Stimulated activated CD4-positive, alpha-beta T cell treated with anti-CD3 and anti-CD28 coated beads, Interleukin-4, amount 100 ng/mL, for 4 hours (primary cell): ENCODE data around the gene KLHDC8A.

Experiments
- DNase-seq, 2 experiments: peaks; one replicate each; pipeline ENCODE4 v3.0.0-alpha.2; 2020

The KLHDC8A gene

DNA sequence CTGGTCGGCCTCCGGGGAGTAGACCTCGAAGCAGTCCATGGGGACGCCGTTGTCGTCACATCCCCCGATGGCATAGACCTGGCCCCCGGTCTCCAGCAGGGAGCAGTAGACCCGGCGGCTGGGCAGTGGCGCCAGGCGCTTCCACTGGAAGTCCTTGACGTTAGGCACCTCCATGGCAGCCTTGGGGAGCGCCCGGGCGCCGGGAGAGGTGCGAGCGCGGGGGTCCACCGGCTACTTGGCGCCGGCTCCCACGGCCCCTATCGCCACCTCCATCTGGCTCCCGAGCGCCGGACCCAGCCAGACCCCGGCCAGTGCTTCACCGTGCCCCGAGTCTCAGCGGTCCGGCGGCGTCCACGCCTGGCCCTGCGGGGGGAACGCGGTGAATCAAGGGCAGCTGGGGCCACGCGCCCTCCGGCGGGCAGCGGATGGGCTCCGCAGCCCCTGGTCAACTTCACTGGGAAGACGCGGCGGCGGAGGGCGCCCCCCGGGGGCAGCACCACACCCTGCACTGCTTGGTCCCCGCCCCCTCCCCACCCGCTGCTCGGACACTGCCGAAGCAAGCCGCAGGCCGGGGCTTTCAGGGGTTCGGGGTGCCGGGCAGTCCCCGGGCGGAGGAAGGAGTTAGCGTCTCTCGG, 13.2 kb downstream of the KLHDC8A start:
- DNase-seq, result no peak

DNA sequence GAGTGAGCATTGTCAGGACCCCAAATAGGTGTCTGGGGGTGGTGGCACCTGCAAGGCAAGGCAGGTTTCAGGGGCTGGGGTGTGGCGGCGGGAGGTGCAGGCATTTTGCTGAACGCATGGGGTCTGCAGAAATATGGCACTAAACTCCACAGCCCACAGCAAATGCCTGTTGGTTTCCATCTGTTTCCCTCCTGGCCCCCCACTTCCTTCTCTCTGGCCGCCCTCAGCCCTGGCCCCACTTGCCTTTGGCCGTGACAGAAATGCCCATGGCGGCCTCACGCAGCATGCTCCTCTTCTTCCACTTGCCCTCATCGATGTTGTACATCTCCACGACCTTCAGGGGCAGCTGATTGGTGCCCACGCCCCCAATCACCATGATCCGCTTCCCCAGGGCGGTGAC, 13.7 kb downstream of the KLHDC8A start:
- DNase-seq, result no peak

DNA sequence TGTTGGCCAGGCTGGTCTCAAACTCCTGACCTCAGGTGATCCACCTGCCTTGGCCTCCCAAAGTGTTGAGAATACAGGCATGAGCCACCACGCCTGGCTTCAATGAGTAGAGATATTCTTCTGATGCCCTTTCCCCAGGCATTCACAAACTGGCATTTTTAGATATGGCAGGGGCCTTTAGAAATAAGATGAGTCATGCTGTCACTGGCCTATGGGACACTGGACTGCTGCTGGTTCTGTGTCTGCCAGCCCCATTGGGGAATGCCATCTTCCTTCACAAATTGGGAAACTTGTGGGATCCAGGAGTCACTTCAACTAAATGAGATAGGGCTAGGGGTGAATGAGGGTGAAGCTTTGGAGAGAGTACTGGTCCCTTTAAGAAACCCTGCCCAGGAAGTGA, 16.0 kb downstream of the KLHDC8A start:
- no peak for DNase-seq

DNA sequence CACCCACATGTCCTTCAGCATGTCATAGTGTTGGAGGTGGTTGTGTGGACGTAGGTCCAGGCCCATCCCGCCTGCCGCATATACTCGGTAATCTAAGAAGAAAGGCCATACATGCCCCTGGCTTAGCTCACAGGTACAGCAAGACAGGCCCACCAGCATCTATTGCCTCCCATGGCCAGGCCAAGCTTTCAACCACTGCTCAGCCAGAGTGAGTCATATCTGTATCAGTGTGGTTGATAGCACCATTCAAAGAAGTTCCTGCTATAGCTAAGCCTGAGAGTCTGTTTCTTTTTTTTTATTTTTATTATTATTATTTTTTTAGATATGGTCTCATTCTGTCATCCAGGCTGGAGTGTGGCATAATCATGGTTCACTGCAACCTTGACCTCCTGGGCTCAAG, 17.0 kb downstream of the KLHDC8A start:
- no peak for DNase-seq

DNA sequence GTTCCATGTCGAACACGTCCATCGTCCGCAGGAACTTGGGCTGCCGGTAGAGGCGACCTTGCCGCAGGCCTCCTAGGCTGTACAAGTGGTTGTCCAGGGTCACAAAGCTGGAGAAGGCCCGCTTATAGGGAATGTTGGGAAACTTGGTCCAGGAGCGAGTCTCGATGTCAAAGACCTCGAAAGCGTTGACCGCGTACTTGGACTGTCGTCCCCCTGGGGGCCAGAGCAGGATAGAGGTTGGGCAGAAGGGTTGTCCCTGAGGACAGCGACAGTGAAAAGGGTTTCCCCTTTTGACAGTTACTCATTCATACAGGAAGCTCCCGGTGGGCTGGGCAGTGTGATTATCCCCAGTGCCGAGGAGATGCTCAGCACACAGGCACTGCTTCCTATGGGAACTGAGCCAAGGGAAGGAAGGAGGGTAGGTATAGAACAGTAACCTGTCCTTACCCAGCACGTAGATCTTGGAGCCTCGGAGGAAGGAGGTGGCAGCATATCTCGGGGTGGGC, 17.5 kb downstream of the KLHDC8A start:
- DNase-seq, result no peak

DNA sequence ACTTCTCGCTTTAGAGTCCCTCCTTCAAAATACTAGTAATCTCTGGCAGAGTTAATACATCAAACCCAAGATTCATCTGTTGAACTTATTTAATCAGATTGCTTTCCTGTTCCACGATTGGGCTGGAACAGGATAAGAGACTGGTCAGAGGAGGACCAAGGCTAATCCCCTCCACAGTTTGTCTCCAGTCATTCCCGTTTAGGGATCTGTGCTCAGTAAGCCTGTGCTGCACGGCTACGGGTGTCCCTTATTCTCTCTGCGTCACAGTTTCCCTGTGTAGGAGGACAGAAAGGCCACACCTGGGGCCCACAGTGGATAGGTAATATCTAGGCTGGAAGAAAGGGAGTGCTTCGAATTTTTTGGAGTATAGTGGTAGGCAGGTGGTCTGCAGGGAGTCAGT, 18.7 kb downstream of the KLHDC8A start:
- no peak for DNase-seq

DNA sequence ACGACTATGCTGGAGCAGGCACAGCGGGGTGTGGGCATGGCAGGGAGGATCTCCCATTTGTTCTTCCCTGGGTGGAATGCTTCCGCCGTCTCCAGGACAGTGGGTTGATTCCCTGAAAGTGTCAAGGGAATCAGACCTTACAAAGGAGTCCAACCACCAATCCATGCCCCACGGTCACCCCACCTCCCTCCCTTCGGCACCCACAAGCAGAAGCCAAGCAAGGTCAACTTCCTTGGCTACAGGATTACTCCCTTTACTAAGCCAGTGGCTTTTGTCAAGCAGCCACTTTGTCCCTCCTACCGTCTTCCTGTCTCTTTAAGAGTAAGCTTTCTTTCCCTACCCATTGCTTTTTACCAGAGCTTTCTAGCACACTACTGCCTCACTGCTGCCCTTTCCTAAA, 19.2 kb downstream of the KLHDC8A start:
- no peak for DNase-seq

DNA sequence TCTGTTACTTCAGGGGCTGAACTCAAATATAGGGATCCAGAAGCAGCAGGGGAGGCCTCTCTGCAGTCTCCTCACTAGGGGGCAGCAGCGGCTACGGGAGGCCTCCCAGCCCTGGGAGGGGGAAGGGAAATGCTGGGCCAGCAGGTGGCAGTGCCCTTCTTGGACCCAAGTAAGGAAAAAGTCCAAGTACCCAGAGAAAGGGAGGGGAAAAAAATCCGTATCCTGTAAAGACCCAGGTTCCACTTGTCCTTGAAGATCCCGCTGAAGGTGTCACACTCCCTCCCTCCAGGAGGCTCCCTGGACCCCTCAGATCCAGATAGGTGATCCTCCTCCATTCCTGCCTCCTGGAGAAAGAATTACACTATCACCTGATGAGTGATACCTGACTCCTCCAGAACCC, 21.0 kb downstream of the KLHDC8A start:
- DNase-seq, result peak; percentile 73 to 75

DNA sequence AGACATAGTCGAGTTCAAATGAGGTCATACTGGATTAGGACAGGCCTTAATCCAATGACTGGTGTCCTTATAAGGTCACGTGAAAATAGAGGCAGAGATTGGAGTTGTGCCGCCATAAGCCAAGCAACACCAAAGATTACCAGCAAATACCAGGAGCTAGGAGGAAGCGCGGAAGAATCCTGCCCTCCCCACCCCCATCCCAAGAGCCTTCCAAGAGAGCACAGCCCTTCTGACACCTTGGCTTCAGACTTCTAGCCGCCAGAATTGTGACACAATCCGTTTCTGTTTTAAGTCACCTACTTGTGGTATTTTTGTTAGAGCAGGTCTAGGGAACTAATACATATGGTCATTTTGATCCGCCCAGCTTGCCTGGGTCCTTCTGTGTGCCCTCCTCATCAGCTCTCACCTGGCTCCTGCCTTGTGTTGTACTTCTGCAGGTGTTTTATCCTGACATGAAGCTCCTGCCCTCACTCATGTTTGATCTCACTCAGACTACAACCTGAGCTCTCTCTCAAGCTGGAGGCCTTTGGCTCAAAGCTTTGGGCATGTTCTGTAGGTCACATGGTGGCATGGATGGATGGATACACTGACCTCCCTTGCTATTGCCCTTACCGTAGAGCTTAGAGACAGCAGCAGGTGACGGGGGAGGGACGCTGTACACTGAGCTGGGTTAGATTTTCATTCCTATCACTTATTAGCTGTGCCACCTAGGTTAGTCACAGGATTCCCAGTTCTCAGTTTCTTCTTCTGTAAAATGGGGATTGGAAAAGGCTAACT, 24.5 kb downstream of the KLHDC8A start:
- no peak for DNase-seq

DNA sequence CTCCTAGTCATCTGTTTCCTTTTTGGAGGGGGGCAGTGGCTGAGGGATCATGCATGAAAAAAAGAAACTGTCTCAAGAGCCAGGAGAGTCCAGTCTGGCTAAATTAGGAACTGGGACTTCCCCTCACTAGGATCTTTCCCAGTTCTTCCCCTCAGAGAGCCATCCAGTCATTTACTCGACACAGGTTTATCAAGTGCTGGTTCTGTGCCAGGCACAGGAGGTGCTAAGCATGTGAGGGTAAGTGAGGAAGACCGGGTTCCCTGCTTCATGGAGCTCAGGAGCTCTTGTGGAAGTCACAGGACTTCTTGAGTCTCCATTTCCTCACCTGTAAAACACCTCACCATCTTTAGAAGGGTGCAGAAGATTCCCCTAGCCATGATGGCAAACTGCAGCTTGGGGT, 26.6 kb downstream of the KLHDC8A start:
- DNase-seq, result no peak

DNA sequence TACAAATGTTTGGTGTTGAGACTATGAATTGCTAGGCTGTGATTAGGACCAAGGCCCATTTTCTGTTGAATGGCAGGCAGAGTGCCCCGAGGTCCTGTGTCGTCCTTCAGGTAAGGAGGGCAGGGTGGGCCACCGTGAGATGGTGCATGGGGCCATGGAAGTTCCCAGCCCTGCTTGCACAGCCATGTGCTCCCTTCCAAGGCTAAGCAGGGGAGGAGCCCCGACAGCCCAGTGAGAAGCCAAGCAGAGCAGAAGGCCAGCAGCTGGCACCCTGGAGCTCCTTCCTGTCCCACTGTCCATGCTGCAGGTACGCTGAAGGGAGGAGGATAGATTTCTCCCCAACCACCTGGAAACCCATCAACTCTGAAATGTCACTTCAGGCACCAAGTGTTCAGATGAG, 27.0 kb downstream of the KLHDC8A start:
- DNase-seq, result no peak

DNA sequence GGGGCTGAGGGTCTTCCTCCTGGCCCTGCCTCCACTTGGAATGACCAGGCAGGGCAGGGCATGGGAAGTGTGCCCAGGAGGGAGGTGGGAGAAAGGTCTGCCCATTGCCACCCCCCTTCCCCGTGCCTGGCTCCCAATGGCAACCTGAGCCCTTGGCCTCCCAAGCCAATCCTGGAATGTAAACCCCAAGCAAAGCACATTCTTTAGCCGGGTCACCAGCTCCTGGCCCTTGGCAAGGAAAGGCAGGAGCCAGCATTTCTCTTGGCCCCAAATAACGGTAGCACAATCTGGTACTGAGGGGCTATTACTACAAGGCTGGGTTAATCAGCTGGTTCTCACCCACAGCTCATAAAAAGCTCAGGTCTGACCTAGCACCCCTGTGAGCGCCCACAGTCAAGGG, 28.2 kb downstream of the KLHDC8A start:
- no peak for DNase-seq

DNA sequence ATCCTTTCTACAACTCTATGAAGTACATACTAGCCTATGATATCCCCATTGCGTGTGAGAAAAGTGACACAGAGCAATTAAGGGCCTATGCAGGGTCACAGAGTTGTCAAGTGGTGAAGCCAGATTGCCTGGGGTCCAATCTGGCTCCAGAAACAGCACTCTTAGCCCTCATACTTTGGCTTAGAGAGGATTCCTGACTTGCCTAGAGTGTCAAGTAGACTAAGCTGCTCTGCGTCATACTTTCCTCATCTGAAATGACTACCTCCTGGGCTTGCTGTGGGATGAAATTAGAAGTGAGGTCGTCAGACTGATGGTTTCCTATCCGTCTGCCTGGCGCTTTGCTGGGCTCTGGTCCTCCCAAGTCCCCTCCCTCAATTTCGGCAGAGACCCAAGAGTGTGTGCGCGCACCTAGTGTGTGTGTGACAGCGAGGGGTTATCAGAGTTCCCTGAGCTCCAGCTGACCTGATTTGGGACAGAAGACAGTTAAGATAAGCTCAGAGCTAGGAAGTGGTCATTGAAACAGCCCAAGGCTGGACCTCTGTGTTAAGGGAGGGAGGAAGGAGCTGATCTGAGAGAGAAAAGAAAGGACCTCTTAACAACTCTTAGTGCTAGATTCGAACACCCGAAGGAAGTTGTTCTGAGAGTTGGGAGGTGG, 29.8 kb downstream of the KLHDC8A start:
- DNase-seq, result no peak

DNA sequence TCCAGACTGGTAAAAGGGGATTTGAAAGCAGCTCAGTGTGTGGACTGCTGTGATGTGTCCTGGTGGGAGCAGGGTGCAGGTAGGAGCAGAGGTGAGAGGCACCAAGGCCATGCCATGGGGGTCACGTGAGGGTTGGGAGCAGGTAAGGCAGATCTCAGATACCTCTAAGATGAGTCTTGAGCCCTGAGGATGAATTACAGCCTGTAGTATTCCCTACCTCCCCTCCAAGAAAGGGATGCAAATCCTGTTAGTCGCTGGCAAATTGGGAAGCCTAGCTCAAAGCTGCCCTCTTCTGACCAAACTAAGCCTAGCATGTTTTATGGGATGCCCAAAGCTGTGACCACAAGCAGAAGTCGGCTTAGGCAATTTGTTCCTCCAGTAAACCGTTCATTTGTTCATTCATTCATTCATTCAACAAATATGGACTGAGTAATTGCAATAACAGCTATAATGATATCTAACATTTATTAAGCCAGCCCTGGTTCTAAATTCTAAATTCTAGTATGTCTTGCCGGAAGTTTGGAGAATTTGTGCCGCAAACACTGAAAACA, 31.3 kb downstream of the KLHDC8A start:
- peak; percentile 27 to 32 for DNase-seq

DNA sequence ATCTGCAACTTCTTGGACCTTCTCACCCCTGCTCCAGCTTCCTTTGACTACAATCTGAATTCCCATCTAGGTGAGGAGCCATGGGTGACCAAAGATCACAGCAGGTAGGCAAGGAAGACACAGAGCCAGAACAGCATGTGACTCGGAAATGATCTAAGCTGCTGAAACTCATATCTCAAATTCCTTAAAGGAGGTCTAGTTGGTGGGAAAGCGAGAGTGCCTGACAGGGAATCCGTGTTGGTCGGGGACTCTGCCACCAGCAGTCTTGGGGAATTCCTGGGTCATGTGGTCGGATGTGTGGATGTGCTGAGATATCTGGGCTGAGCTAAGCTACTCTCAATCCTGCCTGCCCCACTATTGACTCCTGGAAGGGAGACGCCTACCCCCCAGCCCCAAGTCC, 31.9 kb downstream of the KLHDC8A start:
- DNase-seq, result no peak

DNA sequence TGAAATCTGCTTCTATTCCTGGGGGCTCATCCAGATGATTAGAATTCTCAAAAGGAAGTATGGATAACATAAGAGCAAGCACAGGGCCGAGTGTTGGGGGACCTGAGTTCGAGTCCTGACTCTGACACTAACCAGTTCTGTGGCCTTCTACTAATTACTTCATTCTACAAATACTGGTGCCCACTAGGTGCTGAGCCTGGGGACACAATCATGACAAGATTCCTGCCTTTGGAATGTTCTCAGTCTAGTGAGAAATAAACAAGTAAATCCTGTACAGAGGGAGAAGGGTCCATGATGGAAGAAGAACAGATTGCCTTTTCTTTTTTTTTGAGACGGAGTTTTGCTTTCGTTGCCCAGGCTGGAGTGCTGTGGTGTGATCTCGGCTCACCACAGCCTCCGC, 32.9 kb downstream of the KLHDC8A start:
- no peak for DNase-seq

DNA sequence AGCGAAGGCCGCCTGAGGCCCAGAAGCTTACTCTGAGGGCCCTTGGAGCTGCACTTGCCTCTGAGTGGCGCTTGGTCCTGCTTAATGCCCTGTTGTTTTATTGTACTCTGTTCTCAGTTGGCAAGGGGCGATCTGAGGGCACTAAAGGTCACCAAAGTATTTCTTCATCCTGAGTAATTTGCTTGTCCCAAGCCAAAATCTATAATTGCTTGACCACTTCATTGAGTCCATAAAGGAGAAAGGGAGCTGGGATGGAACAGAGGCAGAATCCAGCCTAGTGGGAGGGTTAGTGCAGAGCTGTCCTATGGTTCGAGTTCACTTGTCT, 34.8 kb downstream of the KLHDC8A start:
- DNase-seq, result no peak

DNA sequence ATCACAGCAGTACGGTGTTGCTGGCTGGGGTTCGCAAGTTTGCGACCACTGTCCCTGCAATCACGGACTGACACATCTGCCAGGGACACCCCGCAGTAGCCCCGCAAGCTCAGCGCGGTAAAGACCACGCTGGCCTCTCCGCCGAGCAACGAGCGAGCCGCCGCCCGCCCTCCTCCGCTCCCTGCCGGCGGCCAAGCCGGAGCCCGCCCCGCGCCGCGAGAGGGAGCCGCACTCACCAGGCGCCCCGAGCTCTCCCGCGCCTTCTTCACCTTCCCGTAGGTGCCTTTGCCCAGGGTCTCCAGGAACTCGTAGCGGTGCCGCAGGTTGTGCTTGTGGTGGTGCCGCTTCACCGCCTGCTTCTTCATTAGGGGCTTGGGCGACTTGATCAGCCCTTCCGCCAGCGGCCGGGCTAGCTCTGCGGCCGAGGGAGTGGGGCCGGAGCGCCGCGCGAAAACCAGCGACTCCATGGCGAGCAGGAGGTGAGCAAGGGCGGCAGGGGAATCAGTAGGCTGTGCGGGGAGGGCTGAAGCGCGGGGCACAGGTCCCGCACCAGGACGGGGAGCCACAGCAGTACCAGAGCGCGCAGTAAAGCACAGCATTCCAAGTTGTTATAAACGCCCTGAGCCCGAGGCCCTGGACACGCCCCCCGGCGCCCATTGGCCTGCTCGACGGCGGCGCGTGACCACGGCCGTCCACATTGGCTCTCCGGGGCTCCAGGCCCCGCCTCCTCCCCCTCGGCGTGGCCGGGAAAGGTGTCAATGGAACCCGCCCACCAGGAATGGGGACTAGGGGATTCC, 35.4 kb downstream of the KLHDC8A start, which contains the start of gene NUAK2:
Gene NUAK2 (minus strand): TSS at position 584 of the 797 bp plus-strand sequence. CDS start 117 bp downstream, at position 467.
- peak; percentile 85 for DNase-seq

DNA sequence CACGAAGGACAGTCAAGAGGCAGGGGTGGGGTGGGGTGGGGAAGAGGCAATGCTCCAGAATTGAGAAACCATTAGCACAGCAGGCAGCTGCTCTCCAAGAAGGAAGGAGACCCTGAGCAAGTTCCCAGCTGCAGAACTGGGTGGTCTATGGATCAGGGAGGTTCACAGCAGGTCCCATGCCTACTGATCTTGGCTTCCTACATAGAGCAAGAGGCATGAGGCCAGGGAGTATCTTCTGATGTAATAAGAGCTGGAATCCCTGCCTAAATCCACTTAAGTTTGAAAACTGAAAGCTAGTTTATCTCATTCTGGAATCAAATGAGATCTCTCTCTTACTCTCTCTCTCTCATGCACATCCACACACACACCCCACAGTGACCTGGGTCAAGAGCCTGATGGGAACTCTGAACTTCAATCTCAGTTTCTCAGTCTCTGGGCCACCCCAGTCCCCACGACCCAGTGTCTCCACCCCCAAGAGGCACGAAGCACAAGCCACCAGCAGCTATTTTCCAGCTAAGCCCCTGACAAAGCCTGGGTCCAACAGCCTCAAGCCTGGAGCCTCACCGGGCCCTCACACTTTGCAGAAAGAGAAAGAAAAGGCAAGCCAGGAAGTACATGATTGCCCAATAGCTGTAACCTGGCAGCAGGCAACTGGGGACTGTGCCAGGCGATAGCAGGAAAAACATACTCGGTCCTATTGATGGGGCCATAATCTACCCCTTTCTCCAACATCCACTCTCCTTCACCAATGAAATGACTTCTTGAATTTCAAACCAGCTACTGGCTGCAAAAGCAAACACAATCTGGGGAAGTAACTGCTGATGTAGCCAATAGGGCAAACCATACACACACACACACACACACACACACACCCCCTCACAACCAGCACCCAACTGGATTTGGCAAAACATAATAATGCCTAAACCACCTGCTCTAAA, 37.4 kb downstream of the KLHDC8A start:
- DNase-seq, result no peak

DNA sequence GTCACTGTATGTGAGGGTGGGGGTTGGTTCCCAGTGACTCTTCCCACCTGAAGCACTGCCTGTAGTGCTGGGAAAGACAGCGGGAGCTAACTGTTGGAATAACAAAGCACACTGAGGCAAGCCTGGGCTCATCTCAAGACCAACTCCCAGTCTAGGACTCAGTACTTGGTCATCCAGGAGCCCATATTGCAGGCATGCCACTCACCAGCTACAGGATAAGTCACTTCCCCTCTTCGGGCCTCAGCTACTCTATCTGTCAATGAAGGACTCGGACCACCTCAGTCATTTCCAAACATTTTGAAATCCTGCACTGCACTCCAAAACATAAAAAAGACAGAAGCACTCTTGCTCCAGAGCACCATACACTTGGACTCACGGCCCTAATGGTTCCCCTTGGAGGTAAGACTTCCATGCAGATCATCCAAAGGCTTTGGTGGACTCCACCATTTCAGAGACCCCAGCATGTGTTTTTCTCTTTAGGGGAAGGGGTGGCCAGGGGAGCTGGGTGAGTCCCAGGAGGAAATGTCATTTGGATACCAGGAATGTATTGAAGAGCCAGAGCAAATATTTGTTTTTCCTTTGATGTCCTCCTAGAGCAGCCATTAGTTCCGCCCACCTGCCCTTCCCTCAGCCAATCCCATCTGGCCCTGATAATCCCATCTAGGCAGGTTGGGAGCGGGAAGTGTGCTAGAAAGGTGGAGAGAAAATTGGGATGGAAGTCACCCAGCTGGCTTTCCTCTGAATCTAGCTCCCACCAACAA, 38.3 kb downstream of the KLHDC8A start:
- no peak for DNase-seq
